HFFc6 (cell line): Measurements from ENCODE around the gene ASAP2. TPM values are rescaled to one million over a fixed set of nuclear protein-coding genes. Genes with fewer than 3 reads are reported as not detected.

Experiments used
- DNase-seq: peaks from one replicate; pipeline ENCODE4 v3.0.0-alpha.2; 2018
- H3K27ac Mint-ChIP-seq: 2 replicates; pipeline ENCODE4 v1.8.0; 2020; ENCODE audit warnings: mild to moderate bottlenecking, mixed read lengths
- H3K27me3 Mint-ChIP-seq: 2 replicates; pipeline ENCODE4 v1.8.0; 2021; ENCODE audit warnings: mild to moderate bottlenecking, moderate library complexity, mixed read lengths; ENCODE audit not compliant: insufficient read depth
- H3K36me3 Mint-ChIP-seq: 2 replicates; pipeline ENCODE4 v1.8.0; 2021; ENCODE audit warnings: low read depth, mixed read lengths
- H3K4me1 Mint-ChIP-seq: 2 replicates; pipeline ENCODE4 v1.8.0; 2020; ENCODE audit warnings: low read depth, mixed read lengths
- H3K4me3 Mint-ChIP-seq: 2 replicates; pipeline ENCODE4 v1.8.0; 2020; ENCODE audit warnings: mild to moderate bottlenecking, moderate library complexity, mixed read lengths
- H3K9me3 Mint-ChIP-seq: 2 replicates; pipeline ENCODE4 v1.8.0; 2020; ENCODE audit warnings: mild to moderate bottlenecking, mixed read lengths
- CTCF ChIP-seq: fragments of 200-600 bp; sonication (generic); IDR thresholded peaks from 2 replicates; pipeline ENCODE4 v1.5.0; 2021; ENCODE audit warnings: antibody characterized with exemption, mild to moderate bottlenecking
- total RNA-seq, 6 experiments: library from RNA; stranded (reverse); fragmentation: NEBNext Ultra II Directional; extraction: Animal tissue kit (Norgen Biotek cat#: 25700); gene quantifications; 2 replicates in 1 of 6; 3 replicates in 5 of 6; pipeline ENCODE4 v1.2.3, GENCODE V29; 2021

Gene ASAP2
- total RNA-seq, 6 experiments from 2014 or later, result 31.2 to 37.4 (median 34.3) TPM

- no peak for TF ChIP-seq CTCF
- no peaks in the 10 kb centered on the region for H3K9me3 Mint-ChIP-seq
- peaks cover 22% of the 10 kb centered on the region for H3K36me3 Mint-ChIP-seq
- no peaks in the 10 kb centered on the region for H3K4me1 Mint-ChIP-seq
- no peak overlapping the region for H3K4me3 Mint-ChIP-seq
- DNase-seq, result no peak
- H3K27me3 Mint-ChIP-seq, result no peaks in the 10 kb centered on the region
- H3K27ac Mint-ChIP-seq, result no peak overlapping the region
Observed at GRCh38 chr2:9451231-9451630, 244.6 kb downstream of the ASAP2 start.

Other genes with a start within 250 kb of the ASAP2 start
- gene MBOAT2, start 203.1 kb upstream of the ASAP2 start, total RNA-seq, result 10 to 100 TPM; 49.8 to 66.2 (median 55.7) TPM
- gene ITGB1BP1, start 216.7 kb downstream of the ASAP2 start, total RNA-seq, result 100 to 1,000 TPM; 205 to 238 (median 225) TPM
- 10 to 100 TPM; 40.6 to 49.8 (median 44.5) TPM for gene CPSF3, start 216.8 kb downstream of the ASAP2 start, total RNA-seq